ENCODE results near the gene UHRF2.

GRCh38 chr9:6506571-6506970 lies 93.6 kb downstream of the UHRF2 start:
- no peak for TF ChIP-seq EP300 (IDR thresholded peaks at IDR 0.05)
- TF ChIP-seq, protein P1, sequence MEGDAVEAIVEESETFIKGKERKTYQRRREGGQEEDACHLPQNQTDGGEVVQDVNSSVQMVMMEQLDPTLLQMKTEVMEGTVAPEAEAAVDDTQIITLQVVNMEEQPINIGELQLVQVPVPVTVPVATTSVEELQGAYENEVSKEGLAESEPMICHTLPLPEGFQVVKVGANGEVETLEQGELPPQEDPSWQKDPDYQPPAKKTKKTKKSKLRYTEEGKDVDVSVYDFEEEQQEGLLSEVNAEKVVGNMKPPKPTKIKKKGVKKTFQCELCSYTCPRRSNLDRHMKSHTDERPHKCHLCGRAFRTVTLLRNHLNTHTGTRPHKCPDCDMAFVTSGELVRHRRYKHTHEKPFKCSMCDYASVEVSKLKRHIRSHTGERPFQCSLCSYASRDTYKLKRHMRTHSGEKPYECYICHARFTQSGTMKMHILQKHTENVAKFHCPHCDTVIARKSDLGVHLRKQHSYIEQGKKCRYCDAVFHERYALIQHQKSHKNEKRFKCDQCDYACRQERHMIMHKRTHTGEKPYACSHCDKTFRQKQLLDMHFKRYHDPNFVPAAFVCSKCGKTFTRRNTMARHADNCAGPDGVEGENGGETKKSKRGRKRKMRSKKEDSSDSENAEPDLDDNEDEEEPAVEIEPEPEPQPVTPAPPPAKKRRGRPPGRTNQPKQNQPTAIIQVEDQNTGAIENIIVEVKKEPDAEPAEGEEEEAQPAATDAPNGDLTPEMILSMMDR (IDR thresholded peaks at IDR 0.05) = no peak

All from ovary (tissue), 3 donors.